GM23338 (cell line): Measurements from ENCODE around the gene FNIP2. TPM values are rescaled to one million over a fixed set of nuclear protein-coding genes. Genes with fewer than 3 reads are reported as not detected.

ENCODE experiments used
- ATAC-seq: fragments of 200-7000 bp; cut with Tn5 transposase; 3 replicates; pipeline ENCODE4 v1.9.1; 2020
- DNase-seq: peaks from one replicate; pipeline ENCODE4 v3.0.0-alpha.2; 2015; ENCODE audit warnings: low spot score
- H2AFZ ChIP-seq: fragments of 200-600 bp; sonication (generic); 2 replicates; pipeline ENCODE4 v1.8.0; 2016; ENCODE audit warnings: antibody characterized with exemption, mild to moderate bottlenecking, moderate library complexity
- H3F3A ChIP-seq: fragments of 200-600 bp; sonication (generic); replicated peaks from 2 replicates; pipeline ENCODE4 v1.8.0; 2017; ENCODE audit warnings: antibody characterized with exemption, mixed run types, low read depth
- H3K27ac ChIP-seq: fragments of 200-600 bp; sonication (generic); 2 replicates; pipeline ENCODE4 v1.6.1; 2016; ENCODE audit warnings: low read depth
- H3K27me3 ChIP-seq: fragments of 200-600 bp; sonication (generic); 2 replicates; pipeline ENCODE4 v1.8.0; 2016; ENCODE audit warnings: mild to moderate bottlenecking, mixed run types, moderate library complexity; ENCODE audit not compliant: insufficient read depth
- H3K36me3 ChIP-seq: fragments of 200-600 bp; sonication (generic); 2 replicates; pipeline ENCODE4 v1.8.0; 2016; ENCODE audit warnings: mild to moderate bottlenecking; ENCODE audit not compliant: insufficient read depth
- H3K4me1 ChIP-seq: fragments of 200-600 bp; sonication (generic); 2 replicates; pipeline ENCODE4 v1.8.0; 2016; ENCODE audit warnings: mild to moderate bottlenecking, moderate library complexity; ENCODE audit not compliant: insufficient read depth
- H3K4me2 ChIP-seq: fragments of 200-600 bp; sonication (generic); 2 replicates; pipeline ENCODE4 v1.7.1; 2017; ENCODE audit warnings: mixed run types
- H3K4me3 ChIP-seq: fragments of 200-600 bp; sonication (generic); 2 replicates; pipeline ENCODE4 v1.6.1; 2016; ENCODE audit warnings: mixed run types
- H3K79me2 ChIP-seq: fragments of 200-600 bp; sonication (generic); replicated peaks from 2 replicates; pipeline ENCODE4 v1.8.0; 2017; ENCODE audit warnings: mild to moderate bottlenecking; ENCODE audit not compliant: insufficient read depth
- H3K9me2 ChIP-seq: fragments of 200-600 bp; sonication (generic); 2 replicates; pipeline ENCODE4 v1.8.0; 2017; ENCODE audit not compliant: insufficient read depth
- H4K20me1 ChIP-seq: fragments of 200-600 bp; sonication (generic); replicated peaks from 2 replicates; pipeline ENCODE4 v1.8.0; 2017; ENCODE audit warnings: mild to moderate bottlenecking; ENCODE audit not compliant: insufficient read depth
- H3K27ac Mint-ChIP-seq: 2 replicates; pipeline ENCODE4 v1.8.0; 2020; ENCODE audit warnings: inconsistent platforms, mild to moderate bottlenecking, moderate library complexity, mixed read lengths
- H3K27me3 Mint-ChIP-seq: 3 replicates; pipeline ENCODE4 v1.8.0; 2022; ENCODE audit warnings: low read depth, mild to moderate bottlenecking, moderate library complexity, mixed read lengths, inconsistent platforms; ENCODE audit not compliant: insufficient read depth, poor library complexity
- H3K36me3 Mint-ChIP-seq: 3 replicates; pipeline ENCODE4 v1.8.0; 2021; ENCODE audit warnings: low read depth, mild to moderate bottlenecking, inconsistent platforms, moderate library complexity, mixed read lengths
- H3K4me1 Mint-ChIP-seq: 3 replicates; pipeline ENCODE4 v1.8.0; 2020; ENCODE audit warnings: mild to moderate bottlenecking, inconsistent platforms, mixed read lengths
- H3K4me3 Mint-ChIP-seq: 3 replicates; pipeline ENCODE4 v1.8.0; 2021; ENCODE audit warnings: moderate library complexity, mild to moderate bottlenecking, inconsistent platforms, mixed read lengths
- H3K9me3 Mint-ChIP-seq: 3 replicates; pipeline ENCODE4 v1.8.0; 2020; ENCODE audit warnings: moderate library complexity, mild to moderate bottlenecking, inconsistent platforms, mixed read lengths
- CREB1 ChIP-seq: fragments of 250-450 bp; sonication (Bioruptor Pico); IDR thresholded peaks from 2 replicates; pipeline ENCODE4 v1.5.0; 2020; ENCODE audit warnings: low read depth, mild to moderate bottlenecking, moderate library complexity
- CTCF ChIP-seq, 2 experiments: fragments of 200-600 bp in 1 of 2; sonication (generic) in 1 of 2; conservative IDR thresholded peaks; 2 replicates each; pipeline versions ENCODE4 v1.5.1 to v1.6.1; 2016 to 2017; ENCODE audit warnings: antibody characterized with exemption in 2 of 2, low read depth in 2 of 2, mild to moderate bottlenecking in 2 of 2, moderate library complexity in 1 of 2
- EZH2phosphoT487 ChIP-seq: fragments of 200-600 bp; sonication (generic); IDR thresholded peaks from one replicate; pipeline ENCODE4 v1.8.1; 2018; ENCODE audit warnings: antibody characterized with exemption; ENCODE audit not compliant: unreplicated experiment
- JUNB ChIP-seq: IDR thresholded peaks from one replicate; pipeline ENCODE4 v1.6.1; 2016; ENCODE audit warnings: antibody characterized with exemption; ENCODE audit not compliant: unreplicated experiment
- NANOG ChIP-seq: IDR thresholded peaks from 2 replicates; pipeline ENCODE4 v1.6.1; 2016; ENCODE audit warnings: antibody characterized with exemption, borderline replicate concordance
- REST ChIP-seq: IDR thresholded peaks from one replicate; pipeline ENCODE4 v1.6.1; 2018; ENCODE audit warnings: antibody characterized with exemption; ENCODE audit not compliant: unreplicated experiment
- ZNF114 ChIP-seq: fragments of 250-450 bp; sonication (Bioruptor Pico); IDR thresholded peaks from 2 replicates; pipeline ENCODE4 v1.5.0; 2020; ENCODE audit warnings: mild to moderate bottlenecking, moderate library complexity
- ZNF462 ChIP-seq: fragments of 250-450 bp; sonication (Bioruptor Pico); IDR thresholded peaks from 2 replicates; pipeline ENCODE4 v1.5.0; 2020; ENCODE audit warnings: mild to moderate bottlenecking, moderate library complexity
- polyA plus RNA-seq: library from polyadenylated mRNA; unstranded; fragments of >200 nt; fragmentation: Nextera tagmentation; extraction: Ambion mirVana; gene quantifications from 2 replicates; pipeline ENCODE4 v1.2.1, GENCODE V29; 2016
- total RNA-seq: library from RNA; depleted of rRNA; stranded (reverse); fragments of >200 nt; shearing (Covaris generic); gene quantifications from 2 replicates; pipeline ENCODE4 v1.2.3, GENCODE V29; 2014

The FNIP2 gene
- total and polyA plus RNA-seq, 2 experiments from 2014 or later = 2.7 to 17.2 TPM

GRCh38 chr4:158861281-158861680 lies 92.5 kb downstream of the FNIP2 start:
- Histone ChIP-seq H3K4me2 (no peak overlapping the region), H4K20me1 (no peaks in the 10 kb centered on the region), H3K4me1 (no peaks in the 10 kb centered on the region), H3K36me3 (no peaks in the 10 kb centered on the region), H3F3A (no peaks in the 10 kb centered on the region), H3K27ac (no peak overlapping the region), H3K9me2 (no peaks in the 10 kb centered on the region), H2AFZ (no peak overlapping the region), H3K27me3 (no peaks in the 10 kb centered on the region), H3K4me3 (no peak overlapping the region), H3K79me2 (no peaks in the 10 kb centered on the region)
- ATAC-seq (no peak), DNase-seq (no peak)
- Mint-ChIP-seq H3K4me3 (no peak overlapping the region), H3K4me1 (no peaks in the 10 kb centered on the region; the same call in 1 of the 3 replicates), H3K27me3 (no peaks in the 10 kb centered on the region), H3K9me3 (no peaks in the 10 kb centered on the region), H3K36me3 (peaks cover 9% of the 10 kb centered on the region; the same call in 1 of the 3 replicates), H3K27ac (no peak overlapping the region)
- TF ChIP-seq NANOG (no peak), REST (no peak), ZNF114 (CRISPR knock-in tag) (no peak), EZH2phosphoT487 (no peak), CTCF (conservative IDR thresholded peaks at IDR 0.05; ENCODE audit: low read depth in 2 of 2) (no peak), CREB1 (CRISPR knock-in tag) (no peak), ZNF462 (CRISPR knock-in tag) (no peak), JUNB (no peak)
